SU-DHL-6 (cell line): ENCODE results near the gene TAS2R30.

Experiments
- H2AFZ ChIP-seq: fragments of 200-600 bp; sonication (generic); 2 replicates; pipeline ENCODE4 v1.6.1; 2014; ENCODE audit warnings: low read depth, mild to moderate bottlenecking, moderate library complexity, mixed read lengths, antibody characterized with exemption, low read length; ENCODE audit not compliant: severe bottlenecking
- H3F3A ChIP-seq: fragments of 200-600 bp; shearing (Covaris generic); 2 replicates; pipeline ENCODE4 v1.6.0; 2016; ENCODE audit warnings: antibody characterized with exemption, mild to moderate bottlenecking; ENCODE audit not compliant: insufficient read depth
- H3K27ac ChIP-seq: fragments of 200-600 bp; sonication (generic); 2 replicates; pipeline ENCODE4 v1.5.1; 2016; ENCODE audit warnings: low read depth, mild to moderate bottlenecking, low read length, moderate library complexity, mixed read lengths
- H3K27me3 ChIP-seq: fragments of 200-600 bp; sonication (generic), shearing (Covaris generic); 2 replicates; pipeline ENCODE4 v1.6.0; 2014; ENCODE audit warnings: mild to moderate bottlenecking, low read length
- H3K36me3 ChIP-seq: fragments of 200-600 bp; sonication (generic); 2 replicates; pipeline ENCODE4 v1.6.1; 2014; ENCODE audit warnings: mild to moderate bottlenecking, low read length, mixed read lengths
- H3K4me2 ChIP-seq: fragments of 300-600, 200-600 bp; shearing (Covaris generic), sonication (generic); 2 replicates; pipeline ENCODE4 v1.6.0; 2014; ENCODE audit warnings: low read length, low read depth, mild to moderate bottlenecking; ENCODE audit not compliant: poor library complexity, severe bottlenecking
- H3K4me3 ChIP-seq: fragments of 200-600 bp; sonication (generic); 2 replicates; pipeline ENCODE4 v1.5.1; 2014; ENCODE audit warnings: antibody characterized with exemption, low read length, mild to moderate bottlenecking, mixed read lengths; ENCODE audit not compliant: insufficient read depth, poor library complexity, severe bottlenecking
- H3K79me2 ChIP-seq: fragments of 200-600 bp; sonication (generic); 2 replicates; pipeline ENCODE4 v1.6.1; 2014; ENCODE audit warnings: mild to moderate bottlenecking, low read length, moderate library complexity; ENCODE audit not compliant: insufficient read depth
- H3K9ac ChIP-seq: fragments of 200-600 bp; sonication (generic); 2 replicates; pipeline ENCODE4 v1.7.0; 2014; ENCODE audit warnings: mild to moderate bottlenecking, low read length
- H3K9me2 ChIP-seq: fragments of 200-600 bp; sonication (generic); replicated peaks from 2 replicates; pipeline ENCODE4 v1.6.1; 2014; ENCODE audit warnings: low read length; ENCODE audit not compliant: insufficient read depth
- H3K9me3 ChIP-seq: fragments of 200-600 bp; sonication (generic); 2 replicates; pipeline ENCODE4 v1.6.1; 2014; ENCODE audit warnings: low read length, mixed read lengths; ENCODE audit not compliant: insufficient read depth
- H4K20me1 ChIP-seq: fragments of 200-600 bp; sonication (generic); 2 replicates; pipeline ENCODE4 v1.6.1; 2014; ENCODE audit warnings: low read depth, mild to moderate bottlenecking, antibody characterized with exemption, low read length, moderate library complexity, mixed read lengths
- CTCF ChIP-seq: fragments of 200-600 bp; sonication (generic); IDR thresholded peaks from one replicate; pipeline ENCODE4 v1.5.1; 2017; ENCODE audit warnings: antibody characterized with exemption, mild to moderate bottlenecking, low read length, moderate library complexity; ENCODE audit not compliant: insufficient read depth, poor library complexity, severe bottlenecking
- EZH2phosphoT487 ChIP-seq: fragments of 200-600 bp; sonication (generic), shearing (Covaris generic); conservative IDR thresholded peaks from 2 replicates; pipeline ENCODE4 v1.6.1; 2018; ENCODE audit warnings: mild to moderate bottlenecking, antibody characterized with exemption, low read length, moderate library complexity, mixed read lengths

Gene TAS2R30

GRCh38 chr12:11085419-11085818 lies 49.0 kb downstream of the TAS2R30 start:
- H3K4me2 ChIP-seq: no peak overlapping the region
- no peaks in the 10 kb centered on the region for H3K9me3 ChIP-seq
- H2AFZ ChIP-seq: no peak overlapping the region
- TF ChIP-seq CTCF (no peak), EZH2phosphoT487 (no peak)
- H3K27me3 ChIP-seq: no peaks in the 10 kb centered on the region
- no peaks in the 10 kb centered on the region for H3K79me2 ChIP-seq
- no peaks in the 10 kb centered on the region for H3K9me2 ChIP-seq
- no peaks in the 10 kb centered on the region for H4K20me1 ChIP-seq
- H3K27ac ChIP-seq: no peak overlapping the region
- H3F3A ChIP-seq: no peaks in the 10 kb centered on the region
- no peak overlapping the region for H3K9ac ChIP-seq
- no peaks in the 10 kb centered on the region for H3K36me3 ChIP-seq
- H3K4me3 ChIP-seq: no peak overlapping the region
